Dendritic cell treated with granulocyte-macrophage colony-stimulating factor and Interleukin-4, amounts not matched to agents 40 ng/mL and 50 ng/mL, for 4 days (primary cell): ENCODE measurements around the gene OTUD7B.
A peak's percentile ranks its signal among the peaks of the same experiment; 100 is the strongest.
"Not testable (repeated sequence)": the region's sequence is repeated elsewhere in the genome, so short reads cannot be mapped to it uniquely, and the experiment has no call there.

Experiments used
- H3K27ac Mint-ChIP-seq: one replicate; pipeline ENCODE4 v1.8.0; 2022; ENCODE audit warnings: mild to moderate bottlenecking, mixed read lengths
- H3K27me3 Mint-ChIP-seq: one replicate; pipeline ENCODE4 v1.8.0; 2022; ENCODE audit warnings: mild to moderate bottlenecking, mixed read lengths
- H3K36me3 Mint-ChIP-seq: one replicate; pipeline ENCODE4 v1.8.0; 2022; ENCODE audit warnings: low read depth, mixed read lengths
- H3K4me1 Mint-ChIP-seq: one replicate; pipeline ENCODE4 v1.8.0; 2022; ENCODE audit warnings: low read depth, mixed read lengths
- H3K4me3 Mint-ChIP-seq: one replicate; pipeline ENCODE4 v1.8.0; 2022; ENCODE audit warnings: mild to moderate bottlenecking, moderate library complexity, mixed read lengths
- H3K9me3 Mint-ChIP-seq: one replicate; pipeline ENCODE4 v1.8.0; 2022; ENCODE audit warnings: mixed read lengths
- intact Hi-C: fragments of 100-400 bp; cut with micrococcal nuclease; formaldehyde crosslinking; loops from one replicate; pipeline ENCODE4 v1.15.0; 2022

OTUD7B gene

DNA sequence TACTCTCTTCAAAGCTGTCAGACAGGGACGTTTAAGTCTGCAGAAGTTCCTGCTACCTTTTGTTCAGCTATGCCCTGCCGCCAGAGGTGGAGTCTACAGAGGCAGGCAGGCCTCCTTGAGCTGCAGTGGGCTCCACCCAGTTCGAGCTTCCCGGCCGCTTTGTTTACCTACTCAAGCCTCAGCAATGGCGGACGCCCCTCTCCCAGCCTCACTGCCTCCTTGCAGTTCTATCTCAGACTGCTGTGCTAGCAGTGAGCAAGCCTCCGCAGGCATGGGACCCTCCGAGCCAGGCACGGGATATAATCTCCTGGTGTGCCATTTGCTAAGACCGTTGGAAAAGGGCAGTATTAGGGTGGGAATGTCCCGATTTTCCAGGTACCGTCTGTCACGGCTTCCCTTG lies 53.0 kb downstream of the OTUD7B start:
- H3K4me3 Mint-ChIP-seq, intact Hi-C loops, H3K4me1 Mint-ChIP-seq, H3K36me3 Mint-ChIP-seq, H3K27ac Mint-ChIP-seq, H3K9me3 Mint-ChIP-seq: not testable (repeated sequence)
- peaks cover 77% of the 10 kb centered on the region for H3K27me3 Mint-ChIP-seq

GRCh38 chr1:149949911-149950310 lies 60.6 kb downstream of the OTUD7B start:
- no peaks in the 10 kb centered on the region for H3K36me3 Mint-ChIP-seq

DNA sequence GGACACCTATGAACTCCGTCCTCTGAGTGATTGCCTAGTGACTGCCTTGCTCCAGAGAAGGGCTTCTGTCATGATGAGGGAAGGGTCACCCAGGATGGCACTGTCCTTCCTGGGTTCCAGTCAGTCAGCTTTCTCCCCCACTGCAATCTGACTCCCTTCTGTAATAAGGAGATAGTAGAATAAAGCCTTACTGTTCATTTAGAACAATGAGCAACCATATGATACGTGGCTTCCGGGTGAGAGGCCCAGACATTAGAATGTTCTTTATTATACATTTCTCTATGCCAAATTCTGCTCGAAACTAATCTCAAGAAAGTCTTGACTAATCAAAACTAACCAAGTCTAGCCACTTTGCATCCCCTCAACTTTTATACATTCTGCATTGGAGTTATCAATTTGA lies 65.3 kb downstream of the OTUD7B start:
- H3K4me1 Mint-ChIP-seq = no peaks in the 10 kb centered on the region
- H3K36me3 Mint-ChIP-seq = no peaks in the 10 kb centered on the region
- no peaks in the 10 kb centered on the region for H3K9me3 Mint-ChIP-seq
- no peak overlapping the region for H3K4me3 Mint-ChIP-seq
- H3K27me3 Mint-ChIP-seq = peaks cover 45% of the 10 kb centered on the region
- intact Hi-C loops = no loop called here
- H3K27ac Mint-ChIP-seq = no peak overlapping the region

More at GRCh38 chr1:149949911-149950310, 60.6 kb downstream of the OTUD7B start:
- no peak overlapping the region for H3K4me3 Mint-ChIP-seq
- H3K9me3 Mint-ChIP-seq = no peaks in the 10 kb centered on the region
- peaks cover 54% of the 10 kb centered on the region for H3K27me3 Mint-ChIP-seq
- intact Hi-C loops = no loop called here
- no peak overlapping the region for H3K27ac Mint-ChIP-seq
- H3K4me1 Mint-ChIP-seq = no peaks in the 10 kb centered on the region

DNA sequence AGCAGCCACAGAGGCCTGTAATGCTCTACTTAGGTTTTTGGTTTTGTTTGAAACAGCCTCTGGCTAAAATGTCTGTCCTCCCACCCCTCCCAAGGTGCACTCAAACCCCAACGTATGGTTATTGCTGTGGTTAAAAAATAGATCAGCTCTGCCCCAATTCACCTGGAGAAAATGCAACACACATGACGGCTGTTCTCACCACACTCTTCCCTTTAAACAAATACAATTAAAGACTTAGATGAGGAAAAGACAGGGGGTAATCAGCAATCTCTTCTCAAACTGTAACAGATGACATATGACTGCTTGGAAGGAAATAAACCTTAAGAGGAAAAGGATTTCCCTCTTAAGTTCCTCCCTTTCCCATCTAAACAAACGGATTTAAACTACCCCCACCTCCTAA lies 67.6 kb downstream of the OTUD7B start:
- Mint-ChIP-seq H3K4me1 (peaks cover 16% of the 10 kb centered on the region), H3K27me3 (peaks cover 29% of the 10 kb centered on the region), H3K4me3 (no peak overlapping the region), H3K36me3 (no peaks in the 10 kb centered on the region), H3K9me3 (no peaks in the 10 kb centered on the region), H3K27ac (no peak overlapping the region)
- intact Hi-C loops = no loop called here

DNA sequence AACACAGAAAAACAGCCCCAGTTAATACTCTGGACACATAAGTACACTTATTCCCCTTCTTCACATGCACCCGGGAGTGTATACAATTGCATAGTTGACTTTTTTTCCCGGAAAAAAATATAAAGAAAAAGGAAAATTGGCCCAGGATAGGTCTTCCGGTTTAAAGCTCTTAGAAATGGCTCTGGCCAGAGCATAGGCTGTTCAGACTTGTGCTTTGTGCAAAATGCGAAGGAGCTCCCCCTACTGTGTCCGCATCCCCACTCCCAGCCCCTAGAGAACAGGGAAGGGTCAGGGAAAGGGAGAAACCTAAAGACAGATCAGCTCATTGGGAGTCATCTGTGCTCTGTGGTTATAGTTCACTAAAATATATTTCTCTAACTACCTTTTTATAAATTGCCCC lies 68.3 kb downstream of the OTUD7B start:
- Mint-ChIP-seq H3K27me3 (peaks cover 26% of the 10 kb centered on the region), H3K4me1 (peaks cover 23% of the 10 kb centered on the region), H3K4me3 (no peak overlapping the region), H3K9me3 (no peaks in the 10 kb centered on the region), H3K36me3 (no peaks in the 10 kb centered on the region), H3K27ac (no peak overlapping the region)
- intact Hi-C loops = no loop called here

DNA sequence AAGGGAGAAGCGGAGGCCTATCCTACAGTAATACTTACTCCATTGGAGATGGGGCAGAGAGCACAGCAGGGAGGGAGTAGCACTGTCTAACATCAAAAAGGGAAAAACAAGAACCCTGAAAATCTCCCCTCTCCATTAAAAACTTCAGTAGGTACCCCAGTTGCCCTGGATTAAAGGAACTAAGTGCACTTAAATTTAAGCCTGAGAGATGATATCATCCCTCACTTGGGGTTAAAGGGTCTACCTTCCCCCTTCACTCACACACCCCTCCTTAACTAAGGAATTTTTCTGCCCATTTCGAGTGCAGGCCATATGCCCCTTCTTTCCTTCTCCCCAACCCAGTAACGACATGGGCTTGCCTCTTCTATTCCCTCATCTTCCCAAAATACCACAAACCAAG lies 70.1 kb downstream of the OTUD7B start:
- intact Hi-C loops = no loop called here
- Mint-ChIP-seq H3K27me3 (peaks cover 22% of the 10 kb centered on the region), H3K36me3 (no peaks in the 10 kb centered on the region), H3K27ac (no peak overlapping the region), H3K4me3 (no peak overlapping the region), H3K4me1 (peaks cover 40% of the 10 kb centered on the region), H3K9me3 (no peaks in the 10 kb centered on the region)

- peak overlapping the region; percentile 67 for H3K27ac Mint-ChIP-seq
- H3K4me1 Mint-ChIP-seq = peaks cover 57% of the 10 kb centered on the region
- H3K36me3 Mint-ChIP-seq, H3K27me3 Mint-ChIP-seq, H3K9me3 Mint-ChIP-seq, intact Hi-C loops, H3K4me3 Mint-ChIP-seq: not testable (repeated sequence)
Measured at GRCh38 chr1:149938668-149939003, 71.9 kb downstream of the OTUD7B start.

DNA sequence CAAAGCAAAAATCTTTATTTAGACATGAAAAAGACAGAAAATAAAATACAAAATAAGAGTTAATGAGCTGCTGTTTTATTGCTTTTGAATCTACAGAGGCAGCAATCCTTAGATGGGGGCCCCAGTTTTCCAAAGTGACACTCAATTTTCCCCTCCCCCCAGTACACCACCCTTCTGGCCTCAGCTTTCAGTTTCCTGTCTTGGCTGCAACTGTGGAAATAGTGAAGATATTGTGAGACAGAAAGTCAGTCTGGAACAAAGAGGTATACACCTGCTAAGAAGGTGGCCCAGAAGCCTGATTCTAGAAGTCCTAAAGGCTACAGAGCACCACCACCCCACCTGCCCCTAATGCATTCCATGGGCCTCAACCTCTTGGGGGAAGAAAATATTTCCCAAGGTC lies 72.8 kb downstream of the OTUD7B start:
- Mint-ChIP-seq H3K36me3 (no peaks in the 10 kb centered on the region), H3K4me3 (no peak overlapping the region), H3K9me3 (no peaks in the 10 kb centered on the region), H3K4me1 (peaks cover 57% of the 10 kb centered on the region), H3K27me3 (peaks cover under 1% of the 10 kb centered on the region), H3K27ac (no peak overlapping the region)
- intact Hi-C loops = no loop called here

GRCh38 chr1:149936992-149937705 lies 73.4 kb downstream of the OTUD7B start:
- intact Hi-C loops = no loop called here
- no peak overlapping the region for H3K4me3 Mint-ChIP-seq
- no peaks in the 10 kb centered on the region for H3K36me3 Mint-ChIP-seq
- no peaks in the 10 kb centered on the region for H3K9me3 Mint-ChIP-seq
- H3K27ac Mint-ChIP-seq = no peak overlapping the region
- peaks cover 59% of the 10 kb centered on the region for H3K4me1 Mint-ChIP-seq
- no peaks in the 10 kb centered on the region for H3K27me3 Mint-ChIP-seq

DNA sequence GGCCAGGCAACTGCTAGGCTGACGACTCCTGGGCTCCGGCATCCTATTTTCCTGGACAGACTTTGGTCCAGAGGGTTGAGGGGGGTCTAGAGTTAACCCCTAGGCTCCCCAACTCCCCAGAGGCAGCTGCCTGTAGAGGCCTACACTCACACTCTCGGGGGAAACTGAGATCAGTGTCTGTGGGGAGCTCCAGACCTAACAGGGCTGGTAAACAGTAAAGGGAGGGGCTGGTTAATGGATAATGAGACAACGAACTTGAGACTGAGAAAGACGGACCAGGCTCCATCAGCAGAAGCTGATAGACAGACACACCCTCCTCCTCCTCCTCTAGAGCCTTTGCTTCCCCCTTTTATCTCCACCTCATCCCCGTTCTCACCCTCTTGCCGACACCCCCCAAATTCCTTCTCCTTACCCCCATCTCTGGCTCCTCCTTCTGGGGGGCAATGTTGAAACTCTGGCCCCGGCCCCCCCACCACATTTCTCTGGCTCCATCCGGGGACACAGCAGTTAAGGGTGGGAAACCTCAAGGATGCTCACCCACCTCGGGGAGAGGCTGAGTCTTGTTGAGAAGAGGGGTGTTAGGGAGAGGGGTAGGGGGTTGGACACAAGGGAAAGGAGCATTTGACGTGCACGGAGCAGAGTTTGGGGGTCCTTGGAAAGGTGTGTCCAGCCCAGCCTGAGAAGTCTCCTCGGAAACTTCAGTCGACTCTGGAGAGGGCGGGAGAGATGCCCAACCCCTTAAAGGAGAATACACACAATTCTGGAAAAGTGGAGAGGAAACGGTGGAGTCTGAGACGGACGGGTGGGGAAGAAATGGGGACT lies 74.1 kb downstream of the OTUD7B start, which contains the start of gene MTMR11:
MTMR11 (minus strand) TSS at position 710 of the 822 bp plus-strand sequence; CDS start at position 478, 232 bp downstream.
- no peaks in the 10 kb centered on the region for H3K36me3 Mint-ChIP-seq
- H3K9me3 Mint-ChIP-seq = no peaks in the 10 kb centered on the region
- intact Hi-C loops = no loop called here
- no peaks in the 10 kb centered on the region for H3K27me3 Mint-ChIP-seq
- peak within 1 kb of the TSS; percentile 41 for H3K4me3 Mint-ChIP-seq
- H3K27ac Mint-ChIP-seq = peak within 1 kb of the TSS; percentile 16
- H3K4me1 Mint-ChIP-seq = peaks cover 67% of the 10 kb centered on the region

DNA sequence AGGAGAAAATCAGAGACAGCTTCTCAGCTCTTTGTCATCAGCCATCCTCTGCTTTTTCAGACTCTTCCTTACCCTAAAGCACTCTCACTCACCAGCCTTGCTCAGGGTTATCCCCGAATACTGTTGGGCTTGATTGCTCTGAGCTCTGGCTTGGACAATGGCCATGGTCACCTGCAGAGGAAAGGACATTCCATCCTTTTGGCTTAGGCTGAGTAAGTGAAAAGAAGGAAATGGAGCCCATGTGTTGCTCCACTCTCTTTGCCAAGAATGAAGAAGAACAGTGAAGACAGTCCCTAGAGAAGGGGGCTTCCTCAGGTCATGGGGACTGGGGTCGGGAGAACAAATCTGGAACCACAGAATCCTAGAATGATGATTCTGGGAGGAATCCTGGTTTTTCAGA lies 76.2 kb downstream of the OTUD7B start:
- H3K27ac Mint-ChIP-seq = no peak overlapping the region
- no peaks in the 10 kb centered on the region for H3K9me3 Mint-ChIP-seq
- intact Hi-C loops = no loop called here
- H3K36me3 Mint-ChIP-seq = no peaks in the 10 kb centered on the region
- H3K4me1 Mint-ChIP-seq = peaks cover 80% of the 10 kb centered on the region
- no peak overlapping the region for H3K4me3 Mint-ChIP-seq
- no peaks in the 10 kb centered on the region for H3K27me3 Mint-ChIP-seq

GRCh38 chr1:149933208-149933607 lies 77.3 kb downstream of the OTUD7B start:
- Mint-ChIP-seq H3K4me3 (no peak overlapping the region), H3K9me3 (no peaks in the 10 kb centered on the region), H3K27me3 (no peaks in the 10 kb centered on the region), H3K36me3 (no peaks in the 10 kb centered on the region), H3K27ac (no peak overlapping the region), H3K4me1 (peaks cover 85% of the 10 kb centered on the region)
- intact Hi-C loops = no loop called here

DNA sequence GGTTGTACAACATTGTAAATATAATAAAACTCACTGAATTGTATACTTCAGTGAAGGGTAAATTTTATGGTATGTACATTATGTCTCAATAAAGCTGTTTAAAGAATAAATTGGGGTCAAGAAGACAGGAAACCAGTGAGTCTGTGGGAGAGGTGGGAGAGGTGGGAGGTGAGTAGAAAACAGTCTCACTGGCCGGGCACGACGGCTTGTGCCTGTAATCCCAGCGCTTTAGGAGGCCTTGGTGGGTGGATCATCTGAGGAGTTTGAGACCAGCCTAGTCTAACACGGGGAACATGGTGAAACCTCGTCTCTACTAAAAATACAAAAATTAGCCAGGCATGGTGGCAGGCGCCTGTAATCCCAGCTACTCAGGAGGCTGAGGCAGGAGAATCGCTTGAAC lies 78.1 kb downstream of the OTUD7B start:
- no peak overlapping the region for H3K27ac Mint-ChIP-seq
- H3K4me3 Mint-ChIP-seq = no peak overlapping the region
- H3K27me3 Mint-ChIP-seq = no peaks in the 10 kb centered on the region
- intact Hi-C loops = no loop called here
- H3K36me3 Mint-ChIP-seq = peaks cover 6% of the 10 kb centered on the region
- H3K4me1 Mint-ChIP-seq = peaks cover 84% of the 10 kb centered on the region
- no peaks in the 10 kb centered on the region for H3K9me3 Mint-ChIP-seq

GRCh38 chr1:149931212-149931790 lies 79.2 kb downstream of the OTUD7B start:
- no peaks in the 10 kb centered on the region for H3K27me3 Mint-ChIP-seq
- peak overlapping the region; percentile 89 for H3K27ac Mint-ChIP-seq
- H3K4me3 Mint-ChIP-seq = peak overlapping the region; percentile 64
- H3K4me1 Mint-ChIP-seq = peaks cover 82% of the 10 kb centered on the region
- H3K36me3 Mint-ChIP-seq = peaks cover 18% of the 10 kb centered on the region
- no peaks in the 10 kb centered on the region for H3K9me3 Mint-ChIP-seq
- intact Hi-C loops = no loop called here
